ENCODE data around the gene DMRTB1.

The DMRTB1 gene

DNA sequence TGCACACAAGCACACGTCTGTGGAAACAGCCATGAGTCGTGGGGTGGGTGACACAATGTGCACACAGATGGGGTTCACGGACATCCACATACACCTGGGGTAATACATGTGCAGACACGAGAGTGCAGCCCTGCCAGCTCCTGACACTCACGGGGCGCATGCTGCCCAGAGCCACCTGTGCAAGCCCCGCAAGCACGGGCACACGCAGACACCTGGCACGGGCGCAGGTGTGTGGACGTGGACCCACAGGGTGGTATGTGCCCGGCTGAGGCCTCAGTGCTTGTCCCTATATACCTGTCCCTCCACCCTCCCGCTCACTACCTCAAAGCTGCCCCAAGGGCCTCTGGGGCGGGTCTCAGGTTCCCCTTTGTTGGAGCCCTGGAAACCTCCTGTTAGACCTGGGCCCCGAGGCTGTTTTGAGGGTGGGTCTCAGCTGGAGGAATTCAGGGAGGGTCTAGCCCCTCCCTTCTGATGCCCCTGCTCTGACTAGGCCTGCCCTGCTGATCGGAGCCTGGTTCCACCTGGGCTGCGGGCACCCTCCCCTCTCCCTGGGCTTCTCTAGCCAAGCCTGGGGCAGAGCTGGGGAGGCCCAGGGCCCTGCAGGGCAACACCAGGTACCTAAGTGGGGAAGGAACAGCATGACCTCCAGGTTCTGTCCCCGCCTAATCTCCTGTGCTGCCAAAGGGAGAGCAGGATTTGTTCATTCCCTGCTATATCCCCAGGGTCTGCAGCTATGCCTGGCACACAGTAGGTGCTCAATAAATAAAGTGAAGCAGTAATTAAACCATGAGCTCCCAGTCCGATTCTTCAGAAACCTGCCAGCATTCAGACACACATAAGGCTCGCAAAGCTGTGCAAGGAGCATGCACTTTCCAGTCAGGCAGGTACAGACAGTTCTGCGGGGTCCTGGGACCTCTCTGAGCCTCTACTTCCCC is 49.1 kb downstream of the DMRTB1 start:
- no peak for DNase-seq (ENCODE audit: low spot score)

- DNase-seq (ENCODE audit: low spot score), result no peak
Measured at GRCh38 chr1:53508991-53509666, 49.9 kb downstream of the DMRTB1 start.

DNA sequence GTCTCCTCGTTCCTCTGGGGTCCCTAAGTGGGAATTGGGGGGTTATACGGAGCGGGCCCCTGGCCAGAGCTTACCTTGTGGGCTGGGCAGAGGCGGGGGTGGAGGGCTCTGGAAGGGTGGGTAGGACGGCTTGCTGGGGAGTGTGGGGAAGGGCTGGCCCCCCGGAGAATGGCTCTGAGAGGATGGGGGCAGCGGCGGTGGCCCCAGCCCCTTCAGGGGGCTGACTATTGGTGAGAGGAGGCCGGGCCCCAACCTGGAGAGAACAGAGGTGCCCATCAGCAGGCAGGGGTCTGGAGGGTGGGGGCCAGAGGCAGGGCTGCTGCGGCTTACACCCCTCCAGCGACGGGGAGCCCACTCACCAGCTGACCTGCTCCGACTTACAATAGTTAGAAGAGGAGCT is 50.6 kb downstream of the DMRTB1 start:
- no peak for DNase-seq (ENCODE audit: low spot score)

DNA sequence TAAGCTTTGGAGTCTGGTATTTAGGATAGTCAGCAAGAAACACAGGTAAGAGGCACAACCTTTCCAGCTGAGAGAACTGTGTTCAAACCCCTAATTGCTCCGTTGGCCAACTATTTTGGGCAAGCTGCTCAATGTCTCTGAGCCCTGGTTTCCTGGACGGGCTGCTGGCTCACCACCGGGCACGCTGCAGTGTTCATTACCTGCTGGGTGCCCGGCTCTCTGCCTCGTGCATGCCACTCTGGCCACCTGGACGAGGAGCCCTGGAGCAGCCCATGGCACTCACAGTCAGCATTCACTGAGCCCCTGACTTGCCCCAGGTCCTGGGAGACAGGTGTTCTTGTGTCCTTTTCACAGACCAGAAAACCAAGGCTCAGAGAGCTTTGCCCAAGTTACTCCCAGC is 51.0 kb downstream of the DMRTB1 start:
- DNase-seq (ENCODE audit: low spot score), result no peak

DNA sequence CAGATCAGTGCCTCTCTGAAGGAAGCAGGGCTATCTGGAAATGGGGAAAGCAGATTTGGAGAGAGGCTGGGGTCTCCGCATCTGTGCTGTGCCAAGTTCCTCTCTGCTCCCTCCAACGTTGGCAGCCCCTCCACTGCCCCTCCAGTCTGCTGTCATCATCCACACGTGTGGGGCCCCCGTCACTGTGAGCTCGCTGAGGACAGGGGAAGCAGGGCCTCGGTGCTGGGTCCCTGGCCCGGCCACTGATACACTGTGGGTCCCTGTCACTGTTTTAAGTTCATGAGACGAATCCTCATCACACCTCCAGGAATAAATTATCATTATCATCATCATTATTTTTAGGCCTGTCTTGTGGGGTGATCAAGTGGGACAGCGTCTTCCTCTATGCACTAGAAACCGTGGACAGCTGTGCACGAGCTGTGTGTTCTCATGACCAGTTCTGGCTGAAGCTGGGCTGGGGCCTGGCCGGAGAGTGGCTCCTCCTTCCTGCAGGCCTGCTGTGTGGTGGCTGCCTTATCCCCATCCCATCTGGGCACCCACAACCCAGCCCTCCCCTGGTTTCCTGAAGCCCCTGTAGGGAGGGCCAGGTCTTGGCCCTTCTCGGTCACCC is 52.2 kb downstream of the DMRTB1 start:
- no peak for DNase-seq (ENCODE audit: low spot score)

GRCh38 chr1:53511933-53512806 is 53.0 kb downstream of the DMRTB1 start:
- DNase-seq (ENCODE audit: low spot score), result no peak

- no peak for DNase-seq (ENCODE audit: low spot score)
Measured at GRCh38 chr1:53512807-53513755, 53.9 kb downstream of the DMRTB1 start.

- no peak for DNase-seq (ENCODE audit: low spot score)
Measured at GRCh38 chr1:53513846-53514245, 54.6 kb downstream of the DMRTB1 start.

- no peak for DNase-seq (ENCODE audit: low spot score)
Measured at GRCh38 chr1:53514436-53514835, 55.2 kb downstream of the DMRTB1 start.

DNA sequence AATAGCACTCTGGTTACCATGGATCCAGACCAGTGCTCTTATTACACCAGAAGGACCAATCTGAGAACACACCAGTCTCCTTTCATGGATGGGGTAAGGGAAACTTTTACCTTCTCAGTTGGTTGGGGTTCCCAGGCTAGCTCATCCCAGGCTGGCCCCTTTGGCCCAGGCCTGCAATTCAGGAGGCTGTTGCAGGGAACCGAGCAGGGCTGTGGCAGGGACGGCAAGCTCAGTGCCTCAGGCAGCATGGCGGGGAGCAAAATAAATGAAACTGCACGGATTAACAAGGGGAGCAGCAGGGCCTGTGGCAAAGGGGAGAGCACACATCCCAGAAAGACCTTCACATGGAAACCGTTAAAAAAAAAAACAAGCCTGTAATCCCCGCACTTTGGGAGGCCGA is 57.0 kb downstream of the DMRTB1 start:
- no peak for DNase-seq (ENCODE audit: low spot score)
